Stimulated activated CD8-positive, alpha-beta memory T cell treated with anti-CD3 and anti-CD28 coated beads, Interleukin-2, amount 100 ng/mL, for 1 hour (primary cell): ENCODE data around the gene LCA5L.
A peak's percentile ranks its signal among the peaks of the same experiment; 100 is the strongest.
"Not testable (repeated sequence)": the region's sequence is repeated elsewhere in the genome, so short reads cannot be mapped to it uniquely, and the experiment has no call there.

Experiments used
- DNase-seq, 2 donors: peaks; one replicate each; pipeline ENCODE4 v3.0.0-alpha.2; 2020; ENCODE audit warnings: low read depth in 2 of 2

Gene LCA5L

DNA sequence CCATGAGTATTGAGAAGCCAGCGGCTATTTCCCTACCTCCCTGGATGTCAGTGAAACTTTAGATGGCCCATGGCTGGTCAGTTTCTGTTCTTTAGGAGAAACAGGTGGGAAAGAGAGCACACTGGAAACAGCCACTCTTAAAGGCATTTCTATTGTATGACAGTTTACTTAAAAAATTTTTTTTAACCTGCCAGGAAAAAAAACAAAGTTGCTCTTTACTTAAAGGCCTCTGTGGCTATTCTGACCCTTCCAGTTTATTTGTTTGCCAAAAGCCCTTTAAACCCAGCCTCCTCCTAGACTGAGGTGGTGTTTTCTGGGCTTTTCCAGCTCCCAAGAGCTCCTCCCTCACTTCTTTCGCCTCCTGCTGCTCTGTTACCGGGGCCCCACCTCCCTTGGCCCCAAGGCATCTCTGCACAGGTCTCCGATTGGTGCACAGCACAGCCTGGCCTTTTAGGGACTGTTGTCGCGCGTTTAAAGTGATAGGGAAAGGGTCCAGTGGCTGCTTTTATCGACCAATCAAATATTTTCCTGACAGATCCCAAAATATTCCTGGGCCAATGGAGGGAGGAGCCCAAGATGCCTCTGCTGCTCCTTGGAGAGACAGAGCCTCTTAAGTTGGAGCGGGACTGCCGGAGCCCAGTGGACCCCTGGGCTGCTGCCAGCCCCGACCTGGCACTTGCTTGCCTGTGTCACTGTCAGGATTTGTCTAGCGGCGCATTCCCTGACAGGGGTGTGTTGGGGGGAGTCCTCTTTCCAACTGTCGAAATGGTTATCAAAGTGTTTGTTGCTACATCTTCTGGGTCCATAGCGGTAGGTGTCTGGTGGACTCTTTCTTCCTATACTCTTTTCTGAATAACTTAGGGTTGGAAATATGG is 6.0 kb upstream of the LCA5L start, which contains the start of gene SH3BGR:
Gene SH3BGR, plus strand, starts transcription at position 639 of the 875 bp plus-strand sequence. Its CDS starts 127 bp downstream, at position 766.
- no peak for DNase-seq

GRCh38 chr21:39447264-39447663 is 1.7 kb upstream of the LCA5L start:
- DNase-seq, result no peak

GRCh38 chr21:39444421-39445180 is 977 bp downstream of the LCA5L start:
- no peak for DNase-seq

DNA sequence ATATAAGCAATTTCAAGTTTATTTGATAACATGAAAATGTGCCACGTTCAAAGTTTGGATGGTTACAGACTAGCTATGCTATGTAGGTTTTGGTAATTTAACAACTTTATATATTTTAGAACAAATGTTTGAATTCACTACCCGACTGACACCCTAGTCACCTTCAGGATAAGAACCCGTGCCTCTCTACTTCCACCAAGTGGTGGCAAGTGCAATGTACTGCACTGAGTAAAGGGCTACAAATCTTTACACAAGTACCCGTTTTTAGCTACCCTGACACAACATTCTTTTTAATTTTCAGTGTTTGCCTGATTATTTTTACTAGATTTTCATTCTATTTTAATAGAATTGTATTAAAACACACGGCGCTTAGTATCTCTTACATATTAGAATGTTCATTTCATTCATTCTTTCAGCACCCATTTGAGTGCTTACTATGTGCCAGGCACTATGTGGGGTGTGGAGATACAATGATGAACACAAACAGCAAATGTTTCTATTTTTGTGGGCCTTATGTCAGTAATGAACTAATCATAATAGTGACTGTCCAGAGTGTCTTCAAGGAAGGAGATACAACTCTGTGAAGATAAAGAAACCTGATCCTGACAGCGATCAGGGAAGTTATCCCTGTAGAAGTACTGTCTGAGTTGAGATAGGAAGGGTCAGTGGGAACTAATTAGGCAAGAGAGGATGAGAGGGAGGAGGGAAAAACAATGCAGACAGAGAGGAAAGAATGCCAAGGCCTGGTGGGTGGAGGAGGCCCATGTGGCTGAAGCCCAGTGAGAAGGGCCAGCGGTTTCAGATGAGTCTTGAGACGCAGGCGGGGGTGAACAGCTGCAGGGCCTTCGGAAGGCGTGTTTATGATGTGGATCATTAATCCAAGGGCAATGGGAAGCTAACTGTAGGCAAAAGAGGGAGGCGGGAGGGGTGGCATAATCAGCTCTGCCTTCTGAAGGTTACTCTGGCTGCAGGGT is 3.8 kb downstream of the LCA5L start:
- peak in 1 of 2 donors; percentile 7 for DNase-seq

DNA sequence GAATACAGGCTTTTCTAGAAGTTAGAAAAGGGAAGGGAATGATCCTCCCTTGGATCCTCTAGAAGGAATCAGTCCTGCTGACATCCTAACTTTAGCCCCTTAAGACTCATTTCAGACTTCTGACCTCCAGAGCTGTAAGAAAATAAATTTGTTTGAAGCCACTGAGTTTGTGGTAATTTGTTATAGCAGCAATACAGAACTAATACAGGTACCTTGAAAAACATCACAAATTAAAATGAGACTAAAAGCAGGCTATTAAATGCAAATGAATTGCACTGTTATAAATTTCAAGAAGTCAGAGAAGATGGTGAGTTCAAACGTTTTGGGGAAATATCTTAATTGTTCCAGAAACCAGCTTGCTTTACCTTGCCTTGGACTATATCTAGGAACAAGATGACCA is 6.3 kb downstream of the LCA5L start:
- no peak for DNase-seq

DNA sequence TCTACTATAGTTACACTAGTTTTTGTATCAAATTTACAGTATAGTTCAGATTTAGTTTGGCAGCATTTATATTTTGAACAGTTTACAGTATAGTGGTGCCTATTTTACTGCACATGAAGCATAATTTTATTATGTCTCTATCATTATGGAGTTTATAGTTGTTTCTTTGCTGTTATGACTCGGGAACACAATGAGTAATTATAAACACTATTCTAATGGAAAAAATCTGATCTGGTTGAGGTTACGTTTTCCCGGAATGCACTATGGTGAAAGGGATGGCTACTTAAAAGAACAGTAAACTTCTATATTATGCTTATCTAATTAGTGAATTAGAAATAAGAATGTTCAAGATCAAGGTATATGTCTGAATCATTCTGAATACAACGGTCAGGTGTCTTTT is 10.6 kb downstream of the LCA5L start:
- DNase-seq, result no peak

DNA sequence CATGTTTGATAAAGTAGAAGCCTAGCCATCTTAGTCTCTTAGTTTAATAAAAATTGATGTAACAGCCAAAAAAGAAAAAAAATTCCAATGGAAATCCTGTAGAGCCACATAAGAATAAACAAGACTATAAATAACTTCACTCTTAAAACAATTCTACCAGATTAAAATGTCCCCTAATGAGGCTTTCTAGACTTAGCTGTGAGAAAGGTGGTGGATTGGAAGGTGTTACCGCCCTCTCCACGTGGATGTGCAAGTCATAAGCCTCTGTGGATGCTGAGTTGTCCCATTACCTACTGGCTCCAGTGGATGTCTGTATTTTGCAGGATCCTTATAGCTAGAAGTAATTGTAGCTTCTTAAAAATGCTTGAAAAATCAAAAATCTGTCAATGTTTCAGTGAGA is 14.6 kb downstream of the LCA5L start:
- no peak for DNase-seq

DNA sequence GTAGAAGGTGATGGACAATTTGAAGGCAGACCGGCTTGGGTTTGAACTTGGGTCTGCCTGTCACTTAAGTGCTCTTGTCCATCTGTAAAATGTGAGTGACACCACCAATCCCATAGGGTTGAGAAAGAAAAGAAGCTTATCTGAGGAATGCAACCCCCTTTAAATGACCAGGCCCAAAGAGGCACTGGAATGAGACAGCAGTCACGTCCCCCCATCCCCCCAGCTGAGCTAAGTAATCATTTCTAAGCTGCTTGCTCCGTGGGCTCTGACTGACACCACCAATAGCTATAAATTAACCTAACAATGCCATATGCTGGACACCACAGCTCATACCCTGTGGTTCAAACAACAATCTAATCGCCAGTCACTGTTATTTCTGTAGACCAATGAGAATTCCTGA is 15.1 kb downstream of the LCA5L start:
- DNase-seq, result no peak

DNA sequence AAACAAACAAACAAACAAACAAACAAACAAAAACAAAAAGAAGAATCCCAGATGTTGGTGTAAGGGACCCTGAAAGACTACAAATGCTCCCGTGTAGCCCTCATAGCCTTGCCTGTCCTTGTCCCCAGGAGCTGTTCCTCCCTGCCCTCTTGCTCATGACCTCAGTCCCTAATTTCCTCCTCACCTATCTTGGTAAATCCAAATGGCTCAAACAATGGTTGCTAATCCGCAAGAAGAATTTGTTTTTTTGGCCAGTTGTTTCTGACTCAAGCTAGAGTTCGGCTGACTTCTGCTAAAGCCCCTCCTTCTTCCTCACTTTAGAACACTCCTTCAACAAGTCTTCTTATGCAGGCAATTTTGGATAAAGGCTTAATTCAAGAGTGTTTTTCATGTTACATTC is 15.6 kb downstream of the LCA5L start:
- DNase-seq, result no peak

DNA sequence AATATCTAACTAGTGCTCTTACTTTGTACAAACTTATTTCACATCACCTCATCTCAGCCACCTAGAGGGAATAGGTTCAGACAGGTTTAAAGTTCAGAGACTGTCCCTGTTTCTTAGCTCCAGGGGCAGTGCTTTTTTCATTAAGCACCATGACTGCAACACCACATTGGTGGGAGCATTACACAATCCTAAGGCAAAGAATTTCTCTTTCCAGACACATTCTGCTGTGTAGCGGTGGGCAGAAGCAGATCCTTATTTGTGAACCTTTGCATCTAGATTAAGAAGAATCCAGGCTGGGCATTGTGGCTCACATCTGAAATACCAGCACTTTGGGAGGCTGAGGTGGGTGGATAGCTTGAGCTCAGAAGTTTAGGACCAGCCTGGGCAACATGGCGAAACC is 16.1 kb downstream of the LCA5L start:
- DNase-seq, result no peak

- DNase-seq, result no peak
These were observed 22.9 kb downstream of the LCA5L start for GRCh38 chr21:39422527-39423241.

DNA sequence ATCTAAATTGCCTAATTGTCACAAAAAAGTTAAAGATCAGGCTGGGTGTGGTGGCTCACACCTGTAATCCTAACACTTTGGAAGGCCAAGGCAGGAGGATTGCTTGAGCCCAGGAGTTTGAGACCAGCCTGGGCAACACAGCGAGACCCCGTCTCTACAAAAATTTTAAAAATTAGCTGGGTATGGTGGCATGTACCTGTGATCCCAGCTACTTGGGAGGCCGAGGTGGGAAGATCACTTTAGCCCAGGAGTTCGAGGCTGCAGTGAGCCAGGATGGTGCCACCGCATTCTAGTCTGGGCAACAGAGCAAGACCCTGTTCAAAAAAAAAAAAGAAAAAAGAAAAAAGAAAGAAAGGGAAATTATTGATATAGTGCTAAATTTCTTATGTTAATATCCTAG is 26.4 kb downstream of the LCA5L start:
- DNase-seq, result not testable (repeated sequence)

- no peak for DNase-seq
These were observed 39.5 kb downstream of the LCA5L start for GRCh38 chr21:39406065-39406464.

DNA sequence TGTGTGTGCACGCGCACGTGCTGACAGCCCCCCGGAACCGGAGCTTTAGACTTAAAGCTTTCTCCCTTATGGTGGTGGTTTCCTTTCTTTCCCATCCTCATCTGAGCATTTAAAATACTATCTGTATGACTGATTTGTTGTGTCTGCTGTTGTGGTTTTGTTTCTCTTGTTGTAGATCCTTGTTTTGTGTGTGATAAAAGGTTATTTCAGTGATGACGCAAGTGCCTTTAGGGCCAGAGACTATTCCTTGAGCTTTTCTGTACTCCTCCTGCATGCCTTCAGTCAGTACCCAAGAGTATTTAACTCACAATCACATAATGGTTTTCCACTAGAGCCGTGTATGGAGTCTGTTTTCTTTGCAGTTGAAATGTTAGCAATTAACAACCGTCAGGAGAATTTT is 45.4 kb downstream of the LCA5L start:
- DNase-seq, result no peak

DNA sequence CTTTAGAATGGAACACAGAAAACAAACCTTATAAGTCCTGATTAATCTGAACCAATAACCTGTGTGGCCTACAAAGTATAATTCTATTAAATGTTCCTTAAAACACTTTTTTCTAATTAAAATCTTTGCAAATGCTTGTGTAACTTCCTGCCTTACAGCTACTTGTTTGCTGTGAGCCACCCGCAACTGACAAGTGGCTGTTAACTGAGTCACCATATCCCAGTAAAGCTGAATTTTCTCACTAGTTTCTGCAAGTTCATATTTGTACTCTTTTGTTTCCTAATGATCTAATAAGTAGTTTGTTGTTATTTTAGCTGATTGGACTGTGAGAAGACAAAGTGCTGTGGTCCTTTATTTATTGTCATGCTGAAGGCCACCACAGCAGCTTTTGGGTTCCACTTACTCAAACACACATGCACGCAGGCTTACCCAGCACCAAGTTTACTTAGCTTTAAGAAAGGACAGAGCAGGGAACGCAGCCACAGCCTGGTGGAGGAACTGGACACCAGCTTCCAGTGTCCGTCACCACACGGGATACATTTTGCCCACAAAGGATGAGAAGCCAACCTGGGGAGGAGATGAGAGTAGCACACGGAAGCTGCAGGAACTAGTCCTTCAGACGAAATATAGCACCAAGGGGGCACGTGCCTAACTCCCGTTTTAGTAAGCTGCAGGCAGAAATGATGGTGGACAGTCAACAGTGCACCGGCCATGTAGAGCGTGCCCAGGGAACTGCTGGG is 47.8 kb downstream of the LCA5L start:
- DNase-seq, result no peak

GRCh38 chr21:39392981-39393380 is 52.6 kb downstream of the LCA5L start:
- DNase-seq, result no peak

DNA sequence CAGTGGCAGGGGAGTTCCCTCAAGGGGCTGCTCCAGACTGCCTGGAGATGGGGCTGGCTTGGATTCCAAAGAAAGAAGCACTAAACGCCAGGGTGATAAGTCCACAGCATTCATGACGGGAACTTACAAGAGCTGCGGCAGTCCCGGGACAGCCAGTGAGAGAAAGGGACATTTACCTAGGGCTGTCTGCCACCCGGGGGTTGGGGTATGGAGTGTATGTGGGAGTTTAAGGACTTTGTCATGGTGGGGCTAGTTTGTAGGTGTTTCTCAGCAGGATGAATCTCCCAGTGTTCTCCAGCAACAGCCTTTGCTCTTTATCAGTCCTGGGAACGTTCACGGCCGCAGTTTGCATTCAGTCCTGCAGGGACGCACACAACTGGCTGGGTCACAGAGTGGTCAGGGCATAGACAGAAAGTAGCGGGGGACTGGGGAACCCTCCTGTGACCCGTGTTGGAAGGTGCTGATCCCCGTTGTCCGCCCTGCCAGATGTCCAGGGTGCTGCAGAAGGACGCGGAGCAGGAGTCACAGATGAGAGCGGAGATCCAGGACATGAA is 55.3 kb downstream of the LCA5L start:
- no peak for DNase-seq

DNA sequence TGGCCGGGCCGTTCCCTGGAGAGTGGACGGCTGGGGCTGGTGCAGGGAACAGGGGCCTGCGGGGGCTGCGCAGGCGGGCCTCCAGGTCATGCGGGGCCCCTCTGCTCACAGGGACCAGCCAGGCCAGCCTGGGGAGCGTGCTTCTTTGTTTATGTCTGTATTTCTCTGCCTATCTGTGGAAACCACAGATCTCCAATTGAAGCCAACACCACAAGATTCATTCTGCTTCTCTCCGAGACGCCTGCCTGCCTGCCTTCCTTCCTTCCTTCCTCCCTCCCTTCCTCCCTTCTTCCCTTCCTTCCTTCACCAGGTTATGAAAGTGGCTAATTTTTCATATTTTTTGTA is 56.8 kb downstream of the LCA5L start:
- DNase-seq, result no peak

- peak; percentile 78 to 82 for DNase-seq
These were observed 57.4 kb downstream of the LCA5L start for GRCh38 chr21:39388038-39388810.
